HCT116 (cell line): ENCODE data around the gene GNAI2. TPM values are rescaled to one million over a fixed set of nuclear protein-coding genes. Genes with fewer than 3 reads are reported as not detected.

Source experiments
- ATAC-seq: fragments of 200-7000 bp; cut with Tn5 transposase; 2 replicates; pipeline ENCODE4 v1.9.1; 2020; ENCODE audit warnings: mild to moderate bottlenecking, moderate library complexity
- BruUV-seq: library from RNA; stranded (reverse); fragments of 400-500 nt; replicated peaks from 2 replicates; lab custom pipeline; 2021; lab: Mats Ljungman, UMichigan
- CTCF ChIA-PET: fragments of 300-600 bp; sonication (Branson Sonifier 250); formaldehyde crosslinking; loops from one replicate; lab custom pipeline; 2021; ENCODE audit warnings: antibody characterized with exemption; lab: Charles Lee
- POLR2A ChIA-PET: fragments of 300-600, 350-600 bp; sonication (Branson Sonifier 250); formaldehyde crosslinking; loops from one replicate; lab custom pipeline; 2021; ENCODE audit warnings: antibody characterized with exemption; lab: Charles Lee
- RAD21 ChIA-PET, 2 experiments: fragments of 300-600 bp; sonication (Branson Sonifier 250); formaldehyde crosslinking; loops; one replicate each; lab custom pipeline; 2023; ENCODE audit warnings: low total read pairs in 2 of 2; ENCODE audit not compliant: uncharacterized antibody in 2 of 2, unreplicated experiment in 2 of 2, low non-redundant PET in 1 of 2; lab: Charles Lee
- DNase-seq: peaks from one replicate; pipeline ENCODE4 v3.0.0-alpha.2; 2010; ENCODE audit warnings: low read depth, low spot score
- H2AFZ ChIP-seq: fragments of 200-600 bp; shearing (Covaris generic), sonication (generic); 2 replicates; pipeline ENCODE4 v1.6.1; 2017; ENCODE audit warnings: low read depth, mixed run types, mixed read lengths, antibody characterized with exemption, low read length; ENCODE audit not compliant: poor library complexity, severe bottlenecking
- H3K27ac ChIP-seq: 2 replicates; pipeline ENCODE4 v1.5.1; 2012; ENCODE audit warnings: low read depth, low read length
- H3K27me3 ChIP-seq: fragments of 200-600 bp; sonication (generic); 2 replicates; pipeline ENCODE4 v1.6.1; 2016; ENCODE audit warnings: mixed run types, low read length, mixed read lengths; ENCODE audit not compliant: insufficient read depth
- H3K36me3 ChIP-seq, 2 experiments: fragments of 200-500 bp in 1 of 2; fragments of 200-600 bp in 1 of 2; sonication (Bioruptor generic) in 1 of 2; sonication (generic) in 1 of 2; 2 replicates each; pipeline versions ENCODE4 v1.5.1 to v1.6.1; 2014 to 2016; ENCODE audit warnings: low read length in 2 of 2, inconsistent platforms in 1 of 2, mixed read lengths in 1 of 2, mixed run types in 1 of 2; ENCODE audit not compliant: insufficient read depth in 2 of 2, control insufficient read depth in 1 of 2
- H3K4me1 ChIP-seq, 2 experiments: fragments of 200-600 bp in 1 of 2; sonication (generic) in 1 of 2; 2 replicates each; pipeline versions ENCODE4 v1.5.1 to v1.6.1; 2012 to 2017; ENCODE audit warnings: low read length in 2 of 2, inconsistent platforms in 1 of 2, mild to moderate bottlenecking in 1 of 2, mixed read lengths in 1 of 2, mixed run types in 1 of 2, moderate library complexity in 1 of 2; ENCODE audit not compliant: insufficient read depth in 2 of 2, control insufficient read depth in 1 of 2
- H3K4me2 ChIP-seq: fragments of 200-600 bp; sonication (generic); 2 replicates; pipeline ENCODE4 v1.6.1; 2017; ENCODE audit warnings: mixed run types, low read length, mixed read lengths
- H3K4me3 ChIP-seq, 2 experiments: fragments of 200-600 bp in 1 of 2; sonication (generic) in 1 of 2; replicated peaks in 1 of 2; 2 replicates each; pipeline ENCODE4 v1.5.1; 2011 to 2016; ENCODE audit warnings: low read length in 2 of 2, control low read depth in 1 of 2, low read depth in 1 of 2, mild to moderate bottlenecking in 1 of 2, mixed read lengths in 1 of 2, mixed run types in 1 of 2
- H3K79me2 ChIP-seq: fragments of 200-600 bp; sonication (generic); 2 replicates; pipeline ENCODE4 v1.6.1; 2017; ENCODE audit warnings: mild to moderate bottlenecking, mixed run types, low read length, moderate library complexity, mixed read lengths; ENCODE audit not compliant: insufficient read depth
- H3K9ac ChIP-seq: fragments of 200-600 bp; sonication (generic); 2 replicates; pipeline ENCODE4 v1.6.1; 2016; ENCODE audit warnings: low read length, mixed read lengths
- H3K9me2 ChIP-seq: fragments of 200-600 bp; sonication (generic), shearing (Covaris generic); 2 replicates; pipeline ENCODE4 v1.6.1; 2017; ENCODE audit warnings: mixed run types, mild to moderate bottlenecking, moderate library complexity; ENCODE audit not compliant: insufficient read depth
- H3K9me3 ChIP-seq, 2 experiments: fragments of 200-500 bp in 1 of 2; fragments of 200-600 bp in 1 of 2; sonication (Bioruptor generic) in 1 of 2; sonication (generic) in 1 of 2; 2 replicates each; pipeline ENCODE4 v1.6.1; 2014 to 2017; ENCODE audit warnings: low read length in 2 of 2, mixed read lengths in 2 of 2, inconsistent platforms in 1 of 2, low read depth in 1 of 2, mild to moderate bottlenecking in 1 of 2, mixed run types in 1 of 2, moderate library complexity in 1 of 2; ENCODE audit not compliant: control insufficient read depth in 1 of 2, insufficient read depth in 1 of 2
- H4K20me1 ChIP-seq: fragments of 200-600 bp; sonication (generic), shearing (Covaris generic); 2 replicates; pipeline ENCODE4 v1.6.1; 2017; ENCODE audit warnings: mixed run types, mild to moderate bottlenecking, moderate library complexity; ENCODE audit not compliant: insufficient read depth
- CBX3 ChIP-seq: IDR thresholded peaks from 2 replicates; pipeline ENCODE4 v1.6.1; 2012; ENCODE audit warnings: low read depth
- CEBPB ChIP-seq: IDR thresholded peaks from 2 replicates; pipeline ENCODE4 v1.6.1; 2012; ENCODE audit warnings: low read depth
- EGR1 ChIP-seq: IDR thresholded peaks from 2 replicates; pipeline ENCODE4 v1.6.1; 2012; ENCODE audit warnings: low read depth
- ELF1 ChIP-seq: IDR thresholded peaks from 2 replicates; pipeline ENCODE4 v1.6.1; 2012; ENCODE audit warnings: low read depth, borderline replicate concordance
- POLR2AphosphoS5 ChIP-seq: IDR thresholded peaks from 2 replicates; pipeline ENCODE4 v1.6.1; 2011; ENCODE audit warnings: mild to moderate bottlenecking, low read depth, low read length, moderate library complexity
- RAD21 ChIP-seq: IDR thresholded peaks from 2 replicates; pipeline ENCODE4 v1.6.1; 2012; ENCODE audit warnings: low read depth, mild to moderate bottlenecking
- SP1 ChIP-seq: IDR thresholded peaks from 2 replicates; pipeline ENCODE4 v1.6.1; 2012; ENCODE audit warnings: low read depth
- SRF ChIP-seq: IDR thresholded peaks from 2 replicates; pipeline ENCODE4 v1.6.1; 2012; ENCODE audit warnings: low read depth
- ZFX ChIP-seq: fragments of 450-650 bp; IDR thresholded peaks from 2 replicates; pipeline ENCODE4 v1.6.1; 2017
- ZNF274 ChIP-seq: fragments of 200-500 bp; sonication (Bioruptor generic); IDR thresholded peaks from 2 replicates; pipeline ENCODE4 v1.6.1; 2014; ENCODE audit warnings: mild to moderate bottlenecking, low read depth, low read length, inconsistent platforms
- intact Hi-C: fragments of 100-400 bp; cut with micrococcal nuclease; formaldehyde crosslinking; loops from 2 replicates; pipeline ENCODE4 v1.10.0; 2022
- total RNA-seq: library from RNA; stranded (reverse); gene quantifications from one replicate; pipeline ENCODE4 v1.2.1, GENCODE V29; 2021; ENCODE audit not compliant: unreplicated experiment
- TF ChIP-seq, protein P1 (sequence below): IDR thresholded peaks from 2 replicates; pipeline ENCODE4 v1.6.1; 2012

The GNAI2 gene
- total RNA-seq, 1 experiment from 2014 or later = 170 TPM

DNA sequence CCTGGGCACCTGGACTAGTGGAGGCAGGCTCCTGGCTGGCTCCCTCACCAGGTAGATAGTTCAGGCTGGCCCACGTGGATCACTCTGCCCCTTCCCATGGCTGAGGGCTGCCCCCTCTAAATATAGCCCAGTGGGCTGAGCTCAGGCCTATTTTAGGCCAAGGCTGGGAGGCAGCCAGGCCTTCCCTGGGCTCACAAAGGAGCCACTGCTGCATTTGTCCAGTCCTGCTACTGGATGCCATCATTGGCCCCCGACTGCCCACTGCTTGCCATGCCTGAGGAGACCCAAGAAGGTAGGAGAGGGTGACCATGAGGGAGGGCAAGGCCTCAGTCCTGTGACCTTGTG is 42.8 kb downstream of the GNAI2 start, which contains the start of gene LSMEM2:
TSS of gene LSMEM2 (plus strand) at position 208 of the 345 bp plus-strand sequence. CDS start at position 235, 27 bp downstream.
- Histone ChIP-seq H3K36me3 (no peaks in the 10 kb centered on the region), H3K4me1 (peaks cover 7 to 10% of the 10 kb centered on the region in 2 experiments; a peak in 3 of 4 replicates), H3K27ac (no peak within 1 kb of the TSS), H3K4me2 (no peak within 1 kb of the TSS), H4K20me1 (no peaks in the 10 kb centered on the region), H2AFZ (no peak within 1 kb of the TSS), H3K4me3 (no peak within 1 kb of the TSS), H3K9me2 (no peaks in the 10 kb centered on the region), H3K9ac (no peak within 1 kb of the TSS), H3K79me2 (no peaks in the 10 kb centered on the region), H3K9me3 (no peaks in the 10 kb centered on the region), H3K27me3 (no peaks in the 10 kb centered on the region)
- DNase-seq = no peak
- TF ChIP-seq, protein P1, sequence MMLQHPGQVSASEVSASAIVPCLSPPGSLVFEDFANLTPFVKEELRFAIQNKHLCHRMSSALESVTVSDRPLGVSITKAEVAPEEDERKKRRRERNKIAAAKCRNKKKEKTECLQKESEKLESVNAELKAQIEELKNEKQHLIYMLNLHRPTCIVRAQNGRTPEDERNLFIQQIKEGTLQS = no peak
- TF ChIP-seq CBX3 (no peak), CEBPB (no peak), EGR1 (no peak), SP1 (no peak), ZFX (no peak), ZNF274 (no peak), SRF (no peak), POLR2AphosphoS5 (no peak), ELF1 (no peak), RAD21 (no peak)
- CTCF ChIA-PET = interaction anchor here (0.9 to 1.3 kb wide), 2 partner anchors 45 to 52 kb away, joined by 3 read pairs; no protein-coding TSS in a partner anchor
- BruUV-seq = no TSS peak
- intact Hi-C loops = no loop called here
- ATAC-seq = no peak
- POLR2A ChIA-PET = interaction anchor here (1.7 to 1.9 kb wide), 2 partner anchors 14 to 15 kb away, joined by 4 read pairs; no protein-coding TSS in a partner anchor
- RAD21 ChIA-PET = interaction anchor here in 1 of 2 experiments (1.2 kb wide), 1 partner anchor 32 kb away, joined by 3 read pairs; no protein-coding TSS in a partner anchor
